B cell (primary cell): ENCODE data around the gene CSTF3. TPM values are rescaled to one million over a fixed set of nuclear protein-coding genes. Genes with fewer than 3 reads are reported as not detected.
A peak's percentile ranks its signal among the peaks of the same experiment; 100 is the strongest.

ENCODE experiments used
- ATAC-seq: fragments of 200-7000 bp; cut with Tn5 transposase; one replicate; pipeline ENCODE4 v1.10.0; 2021; ENCODE audit warnings: low read depth, mild to moderate bottlenecking, moderate number of reproducible peaks, moderate library complexity
- CTCF ChIA-PET: fragments of 350-600 bp; sonication (Branson Sonifier 250); formaldehyde crosslinking; loops from one replicate; lab custom pipeline; 2021; ENCODE audit warnings: antibody characterized with exemption, inconsistent platforms; lab: Charles Lee
- POLR2A ChIA-PET: fragments of 350-600 bp; sonication (Branson Sonifier 250); formaldehyde crosslinking; loops from one replicate; lab custom pipeline; 2021; ENCODE audit warnings: antibody characterized with exemption; lab: Charles Lee
- DNase-seq: peaks from one replicate; pipeline ENCODE4 v3.0.0; 2013
- H2AFZ ChIP-seq: 2 replicates; pipeline ENCODE4 v1.6.1; 2012; ENCODE audit warnings: mild to moderate bottlenecking, low read depth, low read length; ENCODE audit not compliant: insufficient read depth, poor library complexity, severe bottlenecking
- H3K27ac ChIP-seq, 2 donors: 1 replicate in 1 of 2; 2 replicates in 1 of 2; pipeline ENCODE4 v1.5.1; 2012 to 2013; ENCODE audit warnings: low read length in 2 of 2, mild to moderate bottlenecking in 2 of 2, moderate library complexity in 1 of 2
- H3K27me3 ChIP-seq, 4 experiments: fragments of 200-600 bp in 1 of 4; sonication (generic) in 1 of 4; replicated peaks in 1 of 4; 1 replicate in 2 of 4; 2 replicates in 2 of 4; pipeline versions ENCODE4 v1.6.1 to v1.7.0; 2013 to 2016; ENCODE audit warnings: low read length in 3 of 4, mild to moderate bottlenecking in 2 of 4, mixed read lengths in 1 of 4, moderate library complexity in 1 of 4; ENCODE audit not compliant: insufficient read depth in 4 of 4, control insufficient read depth in 3 of 4; ENCODE audit errors: control extremely low read depth in 1 of 4
- H3K36me3 ChIP-seq, 2 experiments: replicated peaks in 1 of 2; 1 replicate in 1 of 2; 2 replicates in 1 of 2; pipeline versions ENCODE4 v1.6.1 to v1.7.1; 2013; ENCODE audit warnings: low read length in 1 of 2; ENCODE audit not compliant: insufficient read depth in 2 of 2, control insufficient read depth in 1 of 2; ENCODE audit errors: control extremely low read depth in 1 of 2, extremely low read depth in 1 of 2
- H3K4me1 ChIP-seq, 2 donors: fragments of 200-600 bp in 1 of 2; sonication (generic) in 1 of 2; 1 replicate in 1 of 2; 2 replicates in 1 of 2; pipeline versions ENCODE4 v1.5.1 to v1.6.1; 2013 to 2017; ENCODE audit warnings: low read length in 2 of 2; ENCODE audit not compliant: control insufficient read depth in 2 of 2, insufficient read depth in 2 of 2
- H3K4me2 ChIP-seq: replicated peaks from 2 replicates; pipeline ENCODE3; 2012; ENCODE audit warnings: mild to moderate bottlenecking, low read depth, low read length; ENCODE audit not compliant: poor library complexity, severe bottlenecking
- H3K4me3 ChIP-seq, 5 experiments: fragments of 200-600 bp in 1 of 5; sonication (generic) in 1 of 5; 1 replicate in 3 of 5; 2 replicates in 2 of 5; pipeline versions ENCODE4 v1.5.1 to v1.7.0; 2011 to 2016; ENCODE audit warnings: low read length in 4 of 5, mild to moderate bottlenecking in 4 of 5, low read depth in 2 of 5, control low read depth in 1 of 5, moderate library complexity in 1 of 5; ENCODE audit not compliant: insufficient read depth in 1 of 5; ENCODE audit errors: control extremely low read depth in 1 of 5, extremely low read depth in 1 of 5
- H3K79me2 ChIP-seq: fragments of 200-600 bp; sonication (generic); one replicate; pipeline ENCODE4 v1.6.0; 2016; ENCODE audit warnings: low read length; ENCODE audit not compliant: control insufficient read depth, insufficient read depth
- H3K9ac ChIP-seq: fragments of 200-600 bp; sonication (generic); 2 replicates; pipeline ENCODE4 v1.6.1; 2017; ENCODE audit warnings: mild to moderate bottlenecking, low read length, moderate library complexity
- H3K9me3 ChIP-seq, 3 donors: one replicate each; pipeline versions ENCODE4 v1.6.1 to v1.7.1; 2013; ENCODE audit warnings: low read length in 2 of 3; ENCODE audit not compliant: control insufficient read depth in 2 of 3, insufficient read depth in 1 of 3; ENCODE audit errors: control extremely low read depth in 1 of 3
- H4K20me1 ChIP-seq: 2 replicates; pipeline ENCODE4 v1.6.0; 2012; ENCODE audit warnings: mild to moderate bottlenecking, low read length; ENCODE audit not compliant: insufficient read depth, control insufficient read depth, poor library complexity, severe bottlenecking
- H3K27ac Mint-ChIP-seq: one replicate; pipeline ENCODE4 v1.8.0; 2021; ENCODE audit warnings: mixed read lengths
- H3K27me3 Mint-ChIP-seq: one replicate; pipeline ENCODE4 v1.8.0; 2021; ENCODE audit warnings: mixed read lengths
- H3K4me1 Mint-ChIP-seq: one replicate; pipeline ENCODE4 v1.8.0; 2021; ENCODE audit warnings: mixed read lengths
- H3K4me3 Mint-ChIP-seq: one replicate; pipeline ENCODE4 v1.8.0; 2021; ENCODE audit warnings: mixed read lengths
- H3K9me3 Mint-ChIP-seq: one replicate; pipeline ENCODE4 v1.8.0; 2022; ENCODE audit warnings: mixed read lengths; ENCODE audit not compliant: insufficient read depth
- CTCF ChIP-seq: fragments of 200-600 bp; IDR thresholded peaks from one replicate; pipeline ENCODE4 v1.8.0; 2022; ENCODE audit warnings: antibody characterized with exemption, mild to moderate bottlenecking
- EZH2 ChIP-seq: IDR thresholded peaks from 2 replicates; pipeline ENCODE4 v1.6.1; 2012; ENCODE audit warnings: borderline replicate concordance, low read depth, mild to moderate bottlenecking, moderate library complexity, low read length; ENCODE audit not compliant: insufficient read depth, poor library complexity, severe bottlenecking
- WGBS: methylation state at CpG from one replicate; pipeline ENCODE4 v1.1.5; 2013; ENCODE audit warnings: missing lambda C conversion rate; ENCODE audit not compliant: insufficient coverage; 5-methylcytosine and 5-hydroxymethylcytosine counted together
- intact Hi-C: fragments of 100-400 bp; cut with micrococcal nuclease; formaldehyde crosslinking; loops from one replicate; pipeline ENCODE4 v1.10.0; 2022
- polyA plus RNA-seq: library from polyadenylated mRNA; depleted of rRNA; stranded (reverse); fragments of >200 nt; gene quantifications from 2 replicates; pipeline ENCODE4 v1.2.3, GENCODE V29; 2012
- total RNA-seq, 2 donors: library from RNA; stranded (reverse); fragments of 120-200 nt in 1 of 2; gene quantifications; 1 replicate in 1 of 2; 2 replicates in 1 of 2; pipeline versions ENCODE4 v1.2.3 to v1.2.4, GENCODE V29; 2013 to 2022

The CSTF3 gene
- total and polyA plus RNA-seq, 2 donors (not counting 1 experiment from before 2014, with no cell fraction given) = 14.4 to 42.2 TPM

DNA sequence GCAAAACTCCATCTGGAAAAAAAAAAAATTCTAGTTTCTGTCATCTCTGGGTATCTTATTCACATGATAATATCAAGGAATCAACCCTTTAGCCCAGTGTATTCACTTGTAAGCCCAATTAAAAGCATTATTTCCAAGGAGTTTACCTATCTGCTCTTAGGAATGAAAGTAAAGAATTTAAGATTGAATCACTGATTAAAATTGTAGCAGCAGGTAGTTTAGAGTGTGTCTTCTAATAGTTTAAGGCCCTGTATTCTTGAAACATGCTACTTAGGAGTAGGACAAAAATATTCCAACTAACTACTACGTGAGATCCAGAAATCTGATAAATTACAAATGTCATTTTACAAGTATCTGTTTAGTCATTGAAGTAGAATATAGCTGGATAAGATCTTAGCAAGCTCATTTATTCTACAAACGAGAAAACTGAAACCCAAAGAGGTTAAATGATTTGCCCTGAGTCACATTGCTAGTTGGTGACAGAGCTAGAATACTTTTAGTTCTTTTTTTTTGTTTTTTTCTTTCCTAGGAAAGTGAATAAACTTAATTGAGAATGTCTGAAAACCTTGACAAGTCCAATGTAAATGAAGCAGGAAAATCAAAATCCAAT, 118.0 kb downstream of the CSTF3 start:
- intact Hi-C loops = no loop called here
- H3K4me3 ChIP-seq = no peak overlapping the region
- ATAC-seq = no peak
- no CpG with 5 or more reads among the region's 2 CpGs for WGBS
- POLR2A ChIA-PET = no interaction called here
- peaks cover 8 to 18% of the 10 kb centered on the region in 2 donors for H3K4me1 ChIP-seq
- H2AFZ ChIP-seq = no peak overlapping the region
- H3K79me2 ChIP-seq = peaks cover 10% of the 10 kb centered on the region
- DNase-seq = no peak
- Mint-ChIP-seq H3K9me3 (no peaks in the 10 kb centered on the region), H3K4me3 (no peak overlapping the region), H3K27me3 (no peaks in the 10 kb centered on the region), H3K27ac (no peak overlapping the region), H3K4me1 (peaks cover 16% of the 10 kb centered on the region)
- no peaks in the 10 kb centered on the region for H3K9me3 ChIP-seq
- no peak overlapping the region for H3K27ac ChIP-seq
- H3K27me3 ChIP-seq = no peaks in the 10 kb centered on the region
- CTCF ChIA-PET = no interaction called here
- H4K20me1 ChIP-seq = no peaks in the 10 kb centered on the region
- TF ChIP-seq EZH2 (no peak), CTCF (no peak)
- no peak overlapping the region for H3K4me2 ChIP-seq
- no peak overlapping the region for H3K9ac ChIP-seq
- peaks cover 3 to 22% of the 10 kb centered on the region in 2 experiments for H3K36me3 ChIP-seq

DNA sequence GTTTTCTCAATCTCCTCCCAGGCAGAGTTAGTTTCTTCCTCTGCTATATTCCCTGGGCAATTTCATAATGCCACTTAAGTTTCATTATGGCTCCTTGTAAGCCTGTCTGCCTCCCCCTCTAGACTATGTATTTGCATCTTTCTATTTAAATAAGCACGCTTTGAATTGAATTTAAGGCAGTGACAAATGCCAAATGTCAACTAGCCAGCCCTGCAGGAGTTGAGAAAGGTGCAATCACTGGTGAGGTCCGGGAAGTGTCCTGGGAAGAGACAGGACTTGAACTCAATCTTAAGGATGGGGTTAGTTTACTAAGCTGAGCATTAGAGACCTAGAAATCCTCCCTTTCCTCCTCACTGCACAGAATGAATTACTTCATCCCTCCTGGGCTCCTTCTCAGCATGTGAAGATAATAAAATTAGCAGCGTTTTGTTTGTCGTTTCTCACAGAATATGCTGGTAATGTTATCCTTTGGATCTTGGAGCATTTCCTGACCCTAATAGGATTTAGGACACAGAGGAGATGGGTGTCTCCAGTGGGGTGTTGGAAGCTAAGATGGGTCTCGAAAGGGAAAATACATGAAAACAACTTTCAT, 120.3 kb downstream of the CSTF3 start:
- H4K20me1 ChIP-seq = no peaks in the 10 kb centered on the region
- intact Hi-C loops = no loop called here
- peaks cover 8 to 18% of the 10 kb centered on the region in 2 donors for H3K4me1 ChIP-seq
- ChIA-PET CTCF (interaction anchor here (3.3 kb wide), 1 partner anchor 24 kb away, joined by 19 read pairs; no protein-coding TSS in a partner anchor), POLR2A (no interaction called here)
- Mint-ChIP-seq H3K27ac (peak overlapping the region; percentile 87), H3K27me3 (no peaks in the 10 kb centered on the region), H3K4me1 (peaks cover 16% of the 10 kb centered on the region), H3K4me3 (peak overlapping the region; percentile 96), H3K9me3 (no peaks in the 10 kb centered on the region)
- H3K36me3 ChIP-seq = peaks cover 3 to 14% of the 10 kb centered on the region in 2 experiments
- H3K9ac ChIP-seq = no peak overlapping the region
- peaks cover 10% of the 10 kb centered on the region for H3K79me2 ChIP-seq
- 69% methylated on average over 2 of the region's 5 CpGs for WGBS
- H3K4me3 ChIP-seq = peak overlapping the region in 1 of 5 experiments; percentile 95
- peak overlapping the region in 1 of 2 donors; percentile 79 for H3K27ac ChIP-seq
- no peaks in the 10 kb centered on the region for H3K27me3 ChIP-seq
- no peaks in the 10 kb centered on the region for H3K9me3 ChIP-seq
- DNase-seq (no peak), ATAC-seq (no peak)
- peak overlapping the region; percentile 87 for H3K4me2 ChIP-seq
- TF ChIP-seq CTCF (no peak), EZH2 (no peak)
- H2AFZ ChIP-seq = no peak overlapping the region
